NT2/D1 (cell line): Measurements from ENCODE around the gene SRPRB.

ENCODE experiments used
- DNase-seq: peaks from one replicate; pipeline ENCODE4 v3.0.0-alpha.2; 2011; ENCODE audit warnings: low read depth, low spot score
- H3K27me3 ChIP-seq: 2 replicates; pipeline ENCODE4 v1.6.0; 2011; ENCODE audit warnings: mild to moderate bottlenecking; ENCODE audit not compliant: insufficient read length, insufficient read depth
- H3K36me3 ChIP-seq: 2 replicates; pipeline ENCODE4 v1.6.1; 2011; ENCODE audit warnings: mild to moderate bottlenecking, low read length, mixed read lengths; ENCODE audit not compliant: insufficient read depth, insufficient read length
- H3K4me1 ChIP-seq: 2 replicates; pipeline ENCODE4 v1.5.1; 2011; ENCODE audit not compliant: insufficient read depth, insufficient read length
- H3K4me3 ChIP-seq: 2 replicates; pipeline ENCODE4 v1.5.1; 2011; ENCODE audit warnings: low read depth; ENCODE audit not compliant: insufficient read length
- H3K9ac ChIP-seq: 2 replicates; pipeline ENCODE4 v1.6.0; 2011; ENCODE audit warnings: low read depth; ENCODE audit not compliant: insufficient read length
- H3K9me3 ChIP-seq: 2 replicates; pipeline ENCODE4 v1.5.1; 2011; ENCODE audit warnings: mild to moderate bottlenecking, low read length; ENCODE audit not compliant: insufficient read depth
- SUZ12 ChIP-seq: IDR thresholded peaks from 2 replicates; pipeline ENCODE4 v1.6.1; 2011; ENCODE audit not compliant: insufficient read length, insufficient read depth; ENCODE audit errors: extremely low read depth
- YY1 ChIP-seq: IDR thresholded peaks from 2 replicates; pipeline ENCODE4 v1.6.1; 2011; ENCODE audit not compliant: insufficient read length, insufficient read depth
- ZNF274 ChIP-seq: IDR thresholded peaks from 2 replicates; pipeline ENCODE4 v1.6.1; 2011; ENCODE audit warnings: mild to moderate bottlenecking, low read depth, low read length

Gene SRPRB

GRCh38 chr3:133803469-133803868, 2.1 kb upstream of the SRPRB start:
- no peaks in the 10 kb centered on the region for H3K4me1 ChIP-seq
- no peak overlapping the region for H3K4me3 ChIP-seq
- no peaks in the 10 kb centered on the region for H3K27me3 ChIP-seq
- H3K9me3 ChIP-seq: no peaks in the 10 kb centered on the region
- DNase-seq: no peak
- TF ChIP-seq ZNF274: no peak
- TF ChIP-seq SUZ12: no peak
- TF ChIP-seq YY1: no peak
- H3K9ac ChIP-seq: no peak overlapping the region
- peaks cover 17% of the 10 kb centered on the region for H3K36me3 ChIP-seq

DNA sequence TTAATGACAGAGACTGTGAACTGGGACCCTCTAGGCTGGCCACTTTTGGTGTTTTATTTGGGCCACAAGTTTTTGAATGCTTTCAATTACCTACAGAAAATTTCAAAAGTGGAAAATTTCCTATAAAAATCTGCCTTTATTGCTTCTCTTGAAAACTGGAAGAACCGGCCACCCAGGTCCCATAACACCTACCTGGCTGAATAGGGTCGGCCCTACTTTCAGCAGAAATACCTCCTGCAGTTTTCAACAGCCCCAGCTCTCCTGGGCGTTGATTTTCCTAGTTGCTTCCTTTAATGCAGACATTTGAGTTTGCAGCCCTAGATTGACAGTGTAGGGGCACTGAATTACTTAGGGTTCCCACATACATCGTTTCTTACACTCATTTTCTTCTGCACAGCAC, 719 bp upstream of the SRPRB start:
- Histone ChIP-seq H3K4me1 (no peaks in the 10 kb centered on the region), H3K36me3 (peaks cover 30% of the 10 kb centered on the region), H3K9me3 (no peaks in the 10 kb centered on the region), H3K4me3 (no peak overlapping the region), H3K9ac (no peak overlapping the region), H3K27me3 (no peaks in the 10 kb centered on the region)
- no peak for DNase-seq
- TF ChIP-seq YY1 (no peak), SUZ12 (no peak), ZNF274 (no peak)

- Histone ChIP-seq H3K9ac (no peak overlapping the region), H3K9me3 (no peaks in the 10 kb centered on the region), H3K4me1 (no peaks in the 10 kb centered on the region)
Observed at GRCh38 chr3:133805384-133805701, 272 bp upstream of the SRPRB start.

GRCh38 chr3:133812872-133813271, 7.3 kb downstream of the SRPRB start:
- DNase-seq: no peak
- Histone ChIP-seq H3K27me3 (no peaks in the 10 kb centered on the region), H3K9ac (no peak overlapping the region), H3K36me3 (peaks cover 93% of the 10 kb centered on the region), H3K9me3 (no peaks in the 10 kb centered on the region), H3K4me3 (no peak overlapping the region), H3K4me1 (no peaks in the 10 kb centered on the region)
- TF ChIP-seq YY1 (no peak), ZNF274 (no peak), SUZ12 (no peak)

More at GRCh38 chr3:133805384-133805701, 272 bp upstream of the SRPRB start:
- Histone ChIP-seq H3K4me3 (peak overlapping the region; percentile 81), H3K36me3 (peaks cover 34% of the 10 kb centered on the region), H3K27me3 (no peaks in the 10 kb centered on the region)
- no peak for TF ChIP-seq YY1
- TF ChIP-seq SUZ12: no peak
- no peak for TF ChIP-seq ZNF274
- no peak for DNase-seq

DNA sequence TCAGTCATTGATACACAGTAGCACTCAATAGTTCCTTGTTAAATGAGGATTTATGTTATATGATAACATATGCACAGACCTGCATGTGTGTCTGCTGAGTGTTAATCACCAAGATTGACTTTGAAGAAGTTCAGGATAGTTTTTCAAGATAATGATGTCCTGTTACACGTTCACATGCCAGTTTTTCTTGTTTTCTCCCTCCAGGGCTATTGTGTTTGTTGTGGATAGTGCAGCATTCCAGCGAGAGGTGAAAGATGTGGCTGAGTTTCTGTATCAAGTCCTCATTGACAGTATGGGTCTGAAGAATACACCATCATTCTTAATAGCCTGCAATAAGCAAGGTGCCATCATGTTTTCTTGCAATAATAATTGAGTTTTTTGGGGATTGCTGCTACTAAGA, 9.8 kb downstream of the SRPRB start:
- Histone ChIP-seq H3K36me3 (peaks cover 90% of the 10 kb centered on the region), H3K9ac (no peak overlapping the region), H3K4me3 (no peak overlapping the region), H3K4me1 (no peaks in the 10 kb centered on the region), H3K27me3 (no peaks in the 10 kb centered on the region), H3K9me3 (no peaks in the 10 kb centered on the region)
- TF ChIP-seq ZNF274 (no peak), YY1 (no peak), SUZ12 (no peak)
- DNase-seq: no peak

- peaks cover 94% of the 10 kb centered on the region for H3K36me3 ChIP-seq
Observed at GRCh38 chr3:133820129-133820528, 14.5 kb downstream of the SRPRB start.

GRCh38 chr3:133820889-133821675, 15.5 kb downstream of the SRPRB start:
- H3K36me3 ChIP-seq: peaks cover 89% of the 10 kb centered on the region
- H3K9me3 ChIP-seq: no peaks in the 10 kb centered on the region
- no peak for DNase-seq
- no peak overlapping the region for H3K9ac ChIP-seq
- TF ChIP-seq YY1 (no peak), SUZ12 (no peak), ZNF274 (no peak)
- H3K27me3 ChIP-seq: no peaks in the 10 kb centered on the region
- H3K4me3 ChIP-seq: no peak overlapping the region
- peaks cover 8% of the 10 kb centered on the region for H3K4me1 ChIP-seq

More at GRCh38 chr3:133820129-133820528, 14.5 kb downstream of the SRPRB start:
- H3K27me3 ChIP-seq: no peaks in the 10 kb centered on the region
- no peak for TF ChIP-seq ZNF274
- TF ChIP-seq SUZ12: no peak
- TF ChIP-seq YY1: no peak
- DNase-seq: no peak
- no peak overlapping the region for H3K4me3 ChIP-seq
- H3K9me3 ChIP-seq: no peaks in the 10 kb centered on the region
- H3K9ac ChIP-seq: no peak overlapping the region
- H3K4me1 ChIP-seq: peaks cover 8% of the 10 kb centered on the region
